Prostate gland (tissue), 2 donors: Measurements from ENCODE around the gene ZSWIM3. TPM values are rescaled to one million over a fixed set of nuclear protein-coding genes. Genes with fewer than 3 reads are reported as not detected.

Source experiments
- DNase-seq: peaks from one replicate; pipeline ENCODE4 v3.0.0-alpha.2; 2019; ENCODE audit warnings: low spot score
- H3K27ac ChIP-seq, 2 donors: fragments of 200-600 bp; sonication (generic); 2 replicates each; pipeline ENCODE4 v1.5.1; 2017 to 2019
- H3K27me3 ChIP-seq: fragments of 200-600 bp; sonication (generic); replicated peaks from 2 replicates; pipeline ENCODE4 v1.5.1; 2019; ENCODE audit not compliant: insufficient read depth
- H3K36me3 ChIP-seq, 2 donors: fragments of 200-600 bp; sonication (generic); 1 replicate in 1 of 2; 2 replicates in 1 of 2; pipeline versions ENCODE4 v1.5.1 to v1.8.1; 2017 to 2019
- H3K4me1 ChIP-seq: fragments of 200-600 bp; sonication (generic); replicated peaks from 2 replicates; pipeline ENCODE4 v1.5.1; 2019
- H3K4me3 ChIP-seq, 2 donors: fragments of 200-600 bp; sonication (generic); 2 replicates each; pipeline ENCODE4 v1.5.1; 2017 to 2019
- H3K9me3 ChIP-seq: fragments of 200-600 bp; sonication (generic); 2 replicates; pipeline ENCODE4 v1.5.1; 2017
- CTCF ChIP-seq, 4 experiments: fragments of 200-600 bp in 2 of 4; fragments of 450-650 bp in 2 of 4; sonication (generic) in 2 of 4; IDR thresholded peaks; 1 replicate in 3 of 4; 2 replicates in 1 of 4; pipeline ENCODE4 v1.5.1; 2016 to 2019; ENCODE audit warnings: antibody characterized with exemption in 4 of 4, mild to moderate bottlenecking in 2 of 4, moderate library complexity in 2 of 4
- POLR2A ChIP-seq: fragments of 450-650 bp; IDR thresholded peaks from one replicate; pipeline ENCODE4 v1.6.1; 2016; ENCODE audit warnings: antibody characterized with exemption, mild to moderate bottlenecking
- POLR2AphosphoS5 ChIP-seq: sonication (generic); formaldehyde crosslinking; IDR thresholded peaks from one replicate; pipeline ENCODE4 v1.6.1; 2017; ENCODE audit warnings: antibody characterized with exemption
- WGBS: methylation state at CpG from one replicate; pipeline ENCODE4 v1.1.5; 2018; 5-methylcytosine and 5-hydroxymethylcytosine counted together
- intact Hi-C: fragments of 100-400 bp; cut with DNase I; formaldehyde crosslinking; loops from one replicate; pipeline ENCODE4 v1.14.2; 2022
- total RNA-seq, 2 donors: library from RNA; depleted of rRNA; stranded (reverse); fragments of >200 nt; gene quantifications; one replicate each; pipeline ENCODE4 v1.1.0, GENCODE V29; 2016

The ZSWIM3 gene
- total RNA-seq, 2 donors from 2014 or later = 4.3 to 11.9 TPM

- no peaks in the 10 kb centered on the region for H3K9me3 ChIP-seq
- no peak overlapping the region for H3K4me3 ChIP-seq
- intact Hi-C loops = no loop called here
- no peak for TF ChIP-seq POLR2AphosphoS5
- no peak for TF ChIP-seq CTCF (IDR thresholded peaks at IDR 0.05)
- no peak for TF ChIP-seq POLR2A
- DNase-seq = no peak
- 93% methylated on average over 4 of the region's 4 CpGs for WGBS
- H3K27ac ChIP-seq = no peak overlapping the region
- H3K36me3 ChIP-seq = no peaks in the 10 kb centered on the region
- H3K27me3 ChIP-seq = no peaks in the 10 kb centered on the region
- H3K4me1 ChIP-seq = no peaks in the 10 kb centered on the region
Measured at GRCh38 chr20:45819466-45819865, 37.9 kb upstream of the ZSWIM3 start.

- Histone ChIP-seq H3K36me3 (no peaks in the 10 kb centered on the region), H3K27me3 (no peaks in the 10 kb centered on the region), H3K4me3 (no peak overlapping the region), H3K27ac (no peak overlapping the region), H3K4me1 (no peaks in the 10 kb centered on the region), H3K9me3 (no peaks in the 10 kb centered on the region)
- TF ChIP-seq CTCF (IDR thresholded peaks at IDR 0.05) = no peak
- no peak for TF ChIP-seq POLR2A
- no peak for TF ChIP-seq POLR2AphosphoS5
- DNase-seq = no peak
- intact Hi-C loops = loop anchor here (5.0 kb wide), 1 partner anchor 35 kb away; the partner anchor contains the start of genes ACOT8 and ZSWIM3
- WGBS = 79% methylated on average over 2 of the region's 2 CpGs
Measured at GRCh38 chr20:45821947-45822346, 35.5 kb upstream of the ZSWIM3 start.

- no peaks in the 10 kb centered on the region for H3K27me3 ChIP-seq
- 5% methylated on average over 21 of the region's 24 CpGs for WGBS
- H3K4me1 ChIP-seq = no peaks in the 10 kb centered on the region
- H3K9me3 ChIP-seq = no peaks in the 10 kb centered on the region
- intact Hi-C loops = loop anchor here (5.0 kb wide), 1 partner anchor 34 kb away; the partner anchor contains the start of genes ACOT8 and ZSWIM3
- peak; percentile 22 for DNase-seq
- H3K36me3 ChIP-seq = no peaks in the 10 kb centered on the region
- H3K4me3 ChIP-seq = peak overlapping the region in 1 of 2 donors; percentile 4
- no peak for TF ChIP-seq CTCF (IDR thresholded peaks at IDR 0.05)
- no peak overlapping the region for H3K27ac ChIP-seq
Measured at GRCh38 chr20:45822857-45823256, 34.6 kb upstream of the ZSWIM3 start.

- Histone ChIP-seq H3K27me3 (no peaks in the 10 kb centered on the region), H3K9me3 (no peaks in the 10 kb centered on the region), H3K27ac (no peak overlapping the region), H3K36me3 (no peaks in the 10 kb centered on the region), H3K4me1 (no peaks in the 10 kb centered on the region), H3K4me3 (no peak overlapping the region)
- intact Hi-C loops = loop anchor here (5.0 kb wide), 1 partner anchor 33 kb away; the partner anchor contains the start of genes ACOT8 and ZSWIM3
- WGBS = 19% methylated on average over 57 of the region's 57 CpGs
- DNase-seq = peak; percentile 13
- no peak for TF ChIP-seq POLR2AphosphoS5
- no peak for TF ChIP-seq POLR2A
- peak in 2 of 4 experiments; percentile 33 to 46 for TF ChIP-seq CTCF (IDR thresholded peaks at IDR 0.05)
Measured at GRCh38 chr20:45823949-45824835, 33.2 kb upstream of the ZSWIM3 start.
